Mammary epithelial cell (primary cell): Measurements from ENCODE around the gene TTF2.

Source experiments
- CTCF ChIP-seq, 2 donors: IDR thresholded peaks in 1 of 2; conservative IDR thresholded peaks in 1 of 2; 2 replicates each; pipeline ENCODE4 v1.5.1; 2011 to 2012; ENCODE audit warnings: inconsistent platforms in 2 of 2, low read length in 2 of 2, mild to moderate bottlenecking in 2 of 2, control low read depth in 1 of 2, low read depth in 1 of 2; ENCODE audit not compliant: insufficient read depth in 1 of 2; ENCODE audit errors: extremely low read depth in 1 of 2
- EZH2 ChIP-seq: IDR thresholded peaks from 2 replicates; pipeline ENCODE4 v1.6.1; 2012; ENCODE audit warnings: low read length, inconsistent platforms, borderline replicate concordance

GRCh38 chr1:117033772-117034171, 26.4 kb upstream of the TTF2 start:
- TF ChIP-seq CTCF (conservative IDR thresholded peaks at IDR 0.05 in 1 of 2, IDR thresholded peaks at IDR 0.05 in 1 of 2; ENCODE audit: extremely low read depth in 1 of 2, insufficient read depth in 1 of 2, low read depth in 1 of 2, low read length in 2 of 2) (no peak), EZH2 (no peak)
